ENCODE results near the gene WDR64.
"Not testable (repeated sequence)": the region's sequence is repeated elsewhere in the genome, so short reads cannot be mapped to it uniquely, and the experiment has no call there.

Gene WDR64

DNA sequence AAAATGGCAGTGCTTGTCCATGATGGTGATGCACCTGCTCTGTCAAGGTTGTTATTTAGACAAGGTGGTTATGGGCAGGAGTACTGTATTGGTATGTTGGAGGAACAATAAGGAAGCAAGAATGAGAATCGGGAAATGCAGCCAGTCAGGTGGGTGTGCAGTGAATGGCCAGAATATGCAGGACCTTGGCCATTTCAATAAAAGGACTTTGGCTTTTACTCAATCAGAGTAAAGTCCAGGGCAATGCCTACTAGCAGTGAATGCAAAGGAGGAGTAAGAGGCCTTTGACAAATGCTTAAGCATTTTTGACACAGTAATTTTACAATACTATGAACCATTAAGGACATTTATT is 9.5 kb upstream of the WDR64 start:
- H3K4me1 ChIP-seq (ENCODE audit: control insufficient read depth, insufficient read depth, low read length) = peaks cover 2% of the 10 kb centered on the region
- H3K9ac ChIP-seq (ENCODE audit: low read depth, low read length) = no peak overlapping the region
- no peaks in the 10 kb centered on the region for H3K9me3 ChIP-seq (ENCODE audit: control insufficient read depth, insufficient read depth, low read length)
- no peak overlapping the region for H3K4me3 ChIP-seq (ENCODE audit: low read depth, low read length)
- H3K36me3 ChIP-seq (ENCODE audit: control insufficient read depth, insufficient read depth, low read length) = peaks cover 4% of the 10 kb centered on the region
- no peaks in the 10 kb centered on the region for H3K27me3 ChIP-seq (ENCODE audit: control insufficient read depth, insufficient read depth, low read length)

DNA sequence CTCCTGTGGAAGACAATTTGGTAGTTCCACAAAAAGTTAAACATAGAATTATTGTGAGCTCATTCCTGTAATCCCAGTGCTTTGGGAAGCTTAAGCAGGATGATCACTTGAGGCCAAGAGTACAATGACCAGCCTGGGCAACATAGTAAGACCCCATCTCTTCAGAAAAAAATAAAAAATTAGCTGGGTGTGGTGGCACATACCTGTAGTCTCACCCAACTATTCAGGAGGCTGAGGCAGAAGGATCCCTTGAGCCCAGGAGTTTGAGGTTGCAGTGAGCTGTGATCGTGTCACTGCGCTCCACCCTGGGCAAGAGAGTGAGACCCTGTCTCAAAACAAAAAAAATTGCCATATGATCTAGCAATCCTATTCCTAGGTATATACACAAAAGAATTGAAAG is 7.8 kb upstream of the WDR64 start:
- no peak overlapping the region for H3K9ac ChIP-seq (ENCODE audit: low read depth, low read length)

DNA sequence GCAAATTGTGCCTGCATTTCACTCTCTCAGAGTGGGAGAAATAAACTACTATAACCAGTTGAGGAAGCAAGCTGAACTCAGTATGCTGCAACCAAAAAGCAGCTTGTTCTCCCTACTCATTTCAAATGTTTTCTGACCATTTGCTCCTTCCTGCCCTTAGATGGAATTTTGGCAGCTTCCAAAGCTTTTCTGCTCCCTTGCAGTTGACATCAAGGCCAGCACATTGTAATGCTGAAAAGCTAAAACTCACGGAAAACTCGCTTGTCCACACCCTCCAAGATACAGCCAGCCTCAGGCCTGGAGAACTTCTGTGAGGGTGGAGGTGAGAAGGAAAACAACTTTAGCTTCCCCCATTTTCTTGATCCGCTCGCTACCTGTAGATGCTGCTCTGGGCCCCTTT is 6.9 kb upstream of the WDR64 start:
- no peaks in the 10 kb centered on the region for H3K36me3 ChIP-seq (ENCODE audit: control insufficient read depth, insufficient read depth, low read length)
- H3K4me1 ChIP-seq (ENCODE audit: control insufficient read depth, insufficient read depth, low read length) = no peaks in the 10 kb centered on the region
- no peaks in the 10 kb centered on the region for H3K9me3 ChIP-seq (ENCODE audit: control insufficient read depth, insufficient read depth, low read length)
- H3K4me3 ChIP-seq (ENCODE audit: low read depth, low read length) = no peak overlapping the region
- no peaks in the 10 kb centered on the region for H3K27me3 ChIP-seq (ENCODE audit: control insufficient read depth, insufficient read depth, low read length)
- H3K9ac ChIP-seq (ENCODE audit: low read depth, low read length) = no peak overlapping the region

More for the DNA sequence above, 7.8 kb upstream of the WDR64 start:
- H3K4me1 ChIP-seq (ENCODE audit: control insufficient read depth, insufficient read depth, low read length) = no peaks in the 10 kb centered on the region
- no peaks in the 10 kb centered on the region for H3K27me3 ChIP-seq (ENCODE audit: control insufficient read depth, insufficient read depth, low read length)
- no peak overlapping the region for H3K4me3 ChIP-seq (ENCODE audit: low read depth, low read length)
- no peaks in the 10 kb centered on the region for H3K9me3 ChIP-seq (ENCODE audit: control insufficient read depth, insufficient read depth, low read length)
- H3K36me3 ChIP-seq (ENCODE audit: control insufficient read depth, insufficient read depth, low read length) = peaks cover 4% of the 10 kb centered on the region

DNA sequence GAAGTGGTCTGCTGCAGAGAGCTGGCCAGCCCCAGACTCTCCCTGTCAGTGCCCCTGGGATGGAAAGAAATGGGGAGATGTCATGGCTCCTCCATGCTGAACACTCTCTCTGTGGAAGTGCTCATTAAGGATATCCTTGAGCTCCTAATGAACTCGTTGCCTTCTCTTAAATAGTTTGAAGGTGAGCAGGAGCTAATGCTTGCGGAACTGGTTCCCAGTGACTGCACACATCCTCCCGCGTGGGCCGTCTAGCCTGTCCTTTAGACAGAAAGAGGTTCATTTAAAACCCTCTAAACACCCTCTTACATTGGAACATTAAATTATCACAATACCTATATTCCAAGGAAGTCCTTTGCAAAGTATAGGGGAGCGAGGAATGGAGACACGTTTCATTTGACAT is 5.9 kb upstream of the WDR64 start:
- H3K27me3 ChIP-seq (ENCODE audit: control insufficient read depth, insufficient read depth, low read length) = no peaks in the 10 kb centered on the region
- no peaks in the 10 kb centered on the region for H3K9me3 ChIP-seq (ENCODE audit: control insufficient read depth, insufficient read depth, low read length)
- no peaks in the 10 kb centered on the region for H3K4me1 ChIP-seq (ENCODE audit: control insufficient read depth, insufficient read depth, low read length)
- no peak overlapping the region for H3K4me3 ChIP-seq (ENCODE audit: low read depth, low read length)
- H3K9ac ChIP-seq (ENCODE audit: low read depth, low read length) = no peak overlapping the region
- H3K36me3 ChIP-seq (ENCODE audit: control insufficient read depth, insufficient read depth, low read length) = no peaks in the 10 kb centered on the region

DNA sequence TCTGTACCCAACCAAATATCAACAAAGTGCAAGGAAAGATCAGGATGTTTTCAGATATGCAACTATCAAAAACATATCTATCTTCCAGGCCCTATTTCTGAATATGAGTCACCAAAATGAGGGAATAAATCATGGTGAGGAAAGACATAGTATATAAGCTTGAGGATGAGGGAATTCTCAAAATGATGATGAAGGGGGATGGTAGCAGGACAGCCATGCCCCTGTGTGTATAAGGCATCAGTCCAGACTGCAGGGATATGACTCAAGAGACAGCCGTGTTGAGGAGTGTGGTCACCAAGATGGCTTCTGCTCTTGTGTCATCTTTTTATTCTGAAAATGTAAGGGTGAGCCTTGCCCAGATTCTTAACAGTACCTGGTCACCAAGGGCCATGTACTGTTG is 4.4 kb upstream of the WDR64 start:
- H3K9ac ChIP-seq (ENCODE audit: low read depth, low read length) = no peak overlapping the region
- H3K9me3 ChIP-seq (ENCODE audit: control insufficient read depth, insufficient read depth, low read length) = no peaks in the 10 kb centered on the region
- H3K36me3 ChIP-seq (ENCODE audit: control insufficient read depth, insufficient read depth, low read length) = no peaks in the 10 kb centered on the region
- H3K4me3 ChIP-seq (ENCODE audit: low read depth, low read length) = no peak overlapping the region
- H3K27me3 ChIP-seq (ENCODE audit: control insufficient read depth, insufficient read depth, low read length) = no peaks in the 10 kb centered on the region
- H3K4me1 ChIP-seq (ENCODE audit: control insufficient read depth, insufficient read depth, low read length) = no peaks in the 10 kb centered on the region

DNA sequence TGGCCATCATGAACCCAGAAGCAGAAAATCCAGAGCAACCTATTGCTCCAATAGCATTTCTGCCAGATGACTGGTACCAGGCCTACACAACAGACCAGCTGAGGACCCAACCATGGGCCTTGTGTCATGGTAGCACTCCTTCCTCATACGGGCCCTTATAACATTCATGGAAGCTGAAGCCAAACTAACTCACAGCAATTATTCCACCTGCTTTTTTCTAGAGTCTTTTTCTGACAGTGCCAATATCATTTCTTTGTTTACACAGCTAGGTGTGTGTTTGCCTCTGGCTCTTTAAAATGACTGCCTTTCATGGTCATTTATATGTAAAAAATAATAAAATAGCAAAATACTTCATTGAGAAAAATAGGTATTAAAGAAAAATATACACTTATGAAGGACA is 3.9 kb upstream of the WDR64 start:
- no peaks in the 10 kb centered on the region for H3K36me3 ChIP-seq (ENCODE audit: control insufficient read depth, insufficient read depth, low read length)
- H3K27me3 ChIP-seq (ENCODE audit: control insufficient read depth, insufficient read depth, low read length) = no peaks in the 10 kb centered on the region
- H3K9me3 ChIP-seq (ENCODE audit: control insufficient read depth, insufficient read depth, low read length) = no peaks in the 10 kb centered on the region
- H3K4me3 ChIP-seq (ENCODE audit: low read depth, low read length) = no peak overlapping the region
- H3K9ac ChIP-seq (ENCODE audit: low read depth, low read length) = no peak overlapping the region
- H3K4me1 ChIP-seq (ENCODE audit: control insufficient read depth, insufficient read depth, low read length) = no peaks in the 10 kb centered on the region

DNA sequence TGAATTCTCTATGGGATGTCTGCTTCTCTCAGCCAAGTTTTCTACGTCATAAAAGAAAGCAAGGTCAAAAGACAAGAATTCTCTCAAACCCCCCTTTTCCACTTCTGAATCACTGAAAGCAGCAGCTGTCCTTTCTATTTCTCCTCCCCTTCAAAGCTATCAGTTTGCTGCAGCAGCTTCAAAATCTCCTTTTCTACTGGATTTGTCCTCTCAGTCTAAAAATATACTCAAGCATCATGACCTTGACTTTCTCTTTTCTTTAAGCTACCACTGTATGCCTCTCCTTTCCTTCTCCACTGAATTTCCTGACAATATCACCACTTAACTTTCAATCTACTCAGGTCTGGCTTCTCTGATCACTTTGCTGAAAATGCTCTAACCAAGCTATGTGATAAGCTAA is 1.9 kb downstream of the WDR64 start:
- Histone ChIP-seq H3K9me3 (ENCODE audit: control insufficient read depth, insufficient read depth, low read length) (no peaks in the 10 kb centered on the region), H3K9ac (ENCODE audit: low read depth, low read length) (no peak overlapping the region), H3K27me3 (ENCODE audit: control insufficient read depth, insufficient read depth, low read length) (no peaks in the 10 kb centered on the region), H3K36me3 (ENCODE audit: control insufficient read depth, insufficient read depth, low read length) (no peaks in the 10 kb centered on the region), H3K4me3 (ENCODE audit: low read depth, low read length) (no peak overlapping the region), H3K4me1 (ENCODE audit: control insufficient read depth, insufficient read depth, low read length) (no peaks in the 10 kb centered on the region)

DNA sequence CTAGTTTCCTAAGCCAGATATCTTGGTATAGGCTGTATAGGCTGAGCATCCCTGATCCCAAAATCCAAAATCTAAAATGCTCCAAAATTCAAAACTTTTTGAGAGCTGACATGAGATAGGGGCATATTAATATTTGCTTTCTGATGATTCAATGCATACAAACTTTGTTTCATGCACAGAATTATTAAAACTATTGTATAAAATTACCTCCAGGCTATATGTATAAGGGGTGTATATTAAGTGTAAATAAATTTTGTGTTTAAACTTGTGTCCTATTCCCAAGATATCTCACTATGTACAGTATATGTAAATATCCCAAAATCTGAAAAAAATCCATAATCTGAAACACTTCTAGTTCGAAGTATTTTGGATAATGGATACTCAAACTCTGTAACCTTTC is 2.6 kb downstream of the WDR64 start:
- no peaks in the 10 kb centered on the region for H3K36me3 ChIP-seq (ENCODE audit: control insufficient read depth, insufficient read depth, low read length)
- no peak overlapping the region for H3K4me3 ChIP-seq (ENCODE audit: low read depth, low read length)
- no peak overlapping the region for H3K9ac ChIP-seq (ENCODE audit: low read depth, low read length)
- H3K9me3 ChIP-seq (ENCODE audit: control insufficient read depth, insufficient read depth, low read length) = no peaks in the 10 kb centered on the region
- H3K27me3 ChIP-seq (ENCODE audit: control insufficient read depth, insufficient read depth, low read length) = no peaks in the 10 kb centered on the region
- no peaks in the 10 kb centered on the region for H3K4me1 ChIP-seq (ENCODE audit: control insufficient read depth, insufficient read depth, low read length)

DNA sequence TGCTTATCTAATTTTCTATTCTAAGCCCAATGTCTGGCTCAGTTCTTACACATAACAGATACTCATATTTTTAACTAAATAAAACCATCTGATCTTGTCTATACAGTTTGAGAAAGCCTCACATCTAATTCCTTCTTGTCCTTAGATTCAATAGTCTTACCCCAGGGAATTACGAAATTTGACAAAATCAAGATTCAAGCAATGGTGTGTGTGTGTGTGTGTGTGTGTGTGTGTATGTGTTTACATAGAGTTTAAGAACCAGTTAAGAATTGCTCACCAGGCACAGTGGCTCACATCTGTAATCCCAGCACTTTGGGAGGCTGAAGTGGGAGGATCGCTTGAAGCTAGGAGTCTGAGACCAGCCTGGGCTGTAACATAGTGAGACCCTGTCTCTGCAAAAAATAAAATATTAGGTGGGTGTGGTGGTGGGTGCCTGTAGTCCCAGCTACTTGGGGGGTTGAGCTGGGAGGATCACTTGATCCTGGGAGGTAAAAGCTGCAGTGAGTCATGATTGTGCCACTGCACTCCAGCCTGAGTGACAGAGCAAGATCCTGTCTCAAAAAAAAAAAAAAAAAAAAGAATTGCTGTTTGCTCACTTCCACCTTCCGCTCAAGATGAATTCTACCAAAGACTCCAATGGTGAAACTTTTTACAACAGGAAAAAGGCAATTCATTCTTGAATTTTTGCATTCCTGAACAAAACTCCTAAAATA is 6.2 kb downstream of the WDR64 start:
- Histone ChIP-seq H3K9me3 (ENCODE audit: control insufficient read depth, insufficient read depth, low read length) (no peaks in the 10 kb centered on the region), H3K27me3 (ENCODE audit: control insufficient read depth, insufficient read depth, low read length) (no peaks in the 10 kb centered on the region), H3K4me3 (ENCODE audit: low read depth, low read length) (no peak overlapping the region), H3K9ac (ENCODE audit: low read depth, low read length) (no peak overlapping the region), H3K36me3 (ENCODE audit: control insufficient read depth, insufficient read depth, low read length) (no peaks in the 10 kb centered on the region), H3K4me1 (ENCODE audit: control insufficient read depth, insufficient read depth, low read length) (no peaks in the 10 kb centered on the region)

DNA sequence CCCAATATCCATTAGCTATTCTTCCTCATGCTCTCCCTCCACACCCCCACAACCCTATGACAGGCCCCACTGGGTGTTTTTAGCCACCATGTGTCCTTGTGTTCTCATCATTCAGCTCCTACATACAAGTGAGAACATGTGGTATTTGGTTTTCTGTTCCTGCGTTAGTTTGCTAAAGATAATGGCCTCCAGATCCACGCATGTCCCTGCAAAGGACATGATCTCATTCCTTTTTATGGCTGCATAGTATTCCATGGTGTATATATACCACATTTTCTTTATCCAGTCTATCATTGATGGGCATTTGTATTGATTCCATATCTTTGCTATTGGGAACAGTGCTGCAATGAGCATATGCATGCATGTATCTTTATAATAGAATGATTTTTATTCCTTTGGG is 6.9 kb downstream of the WDR64 start:
- not testable (repeated sequence) for H3K4me3 ChIP-seq (ENCODE audit: low read depth, low read length); H3K9me3 ChIP-seq (ENCODE audit: control insufficient read depth, insufficient read depth, low read length); H3K4me1 ChIP-seq (ENCODE audit: control insufficient read depth, insufficient read depth, low read length); H3K27me3 ChIP-seq (ENCODE audit: control insufficient read depth, insufficient read depth, low read length); H3K36me3 ChIP-seq (ENCODE audit: control insufficient read depth, insufficient read depth, low read length); H3K9ac ChIP-seq (ENCODE audit: low read depth, low read length)

DNA sequence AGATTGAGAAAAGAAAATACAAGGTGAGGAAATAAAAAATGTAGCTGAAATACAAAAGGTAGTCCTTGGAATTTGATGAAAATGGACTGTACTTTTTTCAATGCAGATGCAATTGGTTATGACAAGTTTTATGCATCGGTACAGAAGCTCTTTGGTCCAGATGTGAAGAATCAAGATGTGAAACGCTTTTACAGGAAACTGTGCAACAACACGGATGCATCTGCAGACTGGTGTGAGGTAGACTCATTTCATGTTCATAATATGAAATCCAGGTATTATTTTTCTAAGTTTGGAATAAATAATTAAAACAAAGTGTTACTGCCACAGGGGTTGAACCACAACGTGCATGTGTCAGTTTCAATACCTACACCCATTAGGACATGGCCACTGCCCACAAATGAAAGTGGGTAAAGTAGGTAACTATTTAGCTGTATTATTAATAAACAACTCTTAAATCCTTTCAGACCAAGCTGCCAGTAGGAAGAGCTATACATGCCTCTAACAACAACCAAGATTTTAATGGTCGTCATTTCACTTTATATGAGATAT is 8.4 kb downstream of the WDR64 start:
- Histone ChIP-seq H3K9me3 (ENCODE audit: control insufficient read depth, insufficient read depth, low read length) (no peaks in the 10 kb centered on the region), H3K36me3 (ENCODE audit: control insufficient read depth, insufficient read depth, low read length) (no peaks in the 10 kb centered on the region), H3K4me3 (ENCODE audit: low read depth, low read length) (no peak overlapping the region), H3K9ac (ENCODE audit: low read depth, low read length) (no peak overlapping the region), H3K27me3 (ENCODE audit: control insufficient read depth, insufficient read depth, low read length) (no peaks in the 10 kb centered on the region), H3K4me1 (ENCODE audit: control insufficient read depth, insufficient read depth, low read length) (no peaks in the 10 kb centered on the region)

DNA sequence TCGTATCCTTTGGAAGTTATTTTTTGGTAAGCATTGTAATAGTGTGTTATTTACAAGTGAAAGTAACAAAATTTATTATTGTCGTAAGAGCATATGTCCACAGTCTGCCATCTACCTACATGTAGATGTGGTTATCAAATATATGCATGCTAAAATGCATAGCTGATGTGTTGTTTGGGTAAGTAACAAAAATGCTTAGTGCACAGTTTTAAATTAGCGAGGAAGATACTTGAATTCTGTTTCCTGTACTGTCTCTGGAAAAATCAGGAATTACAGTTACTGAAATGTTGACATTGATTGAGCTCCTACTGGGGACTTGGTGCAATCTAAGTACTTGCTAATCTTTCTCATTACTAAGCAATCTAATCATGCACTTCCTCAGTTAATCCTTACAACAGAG is 14.3 kb downstream of the WDR64 start:
- H3K36me3 ChIP-seq (ENCODE audit: control insufficient read depth, insufficient read depth, low read length) = no peaks in the 10 kb centered on the region
- no peak overlapping the region for H3K9ac ChIP-seq (ENCODE audit: low read depth, low read length)
- no peaks in the 10 kb centered on the region for H3K27me3 ChIP-seq (ENCODE audit: control insufficient read depth, insufficient read depth, low read length)
- no peaks in the 10 kb centered on the region for H3K9me3 ChIP-seq (ENCODE audit: control insufficient read depth, insufficient read depth, low read length)
- H3K4me3 ChIP-seq (ENCODE audit: low read depth, low read length) = no peak overlapping the region
- H3K4me1 ChIP-seq (ENCODE audit: control insufficient read depth, insufficient read depth, low read length) = no peaks in the 10 kb centered on the region

All from iPS-15b (cell line).